B cell (primary cell): Measurements from ENCODE around the gene MARCKS. TPM values are rescaled to one million over a fixed set of nuclear protein-coding genes. Genes with fewer than 3 reads are reported as not detected.

Experiments used
- ATAC-seq: fragments of 200-7000 bp; cut with Tn5 transposase; one replicate; pipeline ENCODE4 v1.10.0; 2021; ENCODE audit warnings: low read depth, mild to moderate bottlenecking, moderate number of reproducible peaks, moderate library complexity
- CTCF ChIA-PET: fragments of 350-600 bp; sonication (Branson Sonifier 250); formaldehyde crosslinking; loops from one replicate; lab custom pipeline; 2021; ENCODE audit warnings: antibody characterized with exemption, inconsistent platforms; lab: Charles Lee
- POLR2A ChIA-PET: fragments of 350-600 bp; sonication (Branson Sonifier 250); formaldehyde crosslinking; loops from one replicate; lab custom pipeline; 2021; ENCODE audit warnings: antibody characterized with exemption; lab: Charles Lee
- DNase-seq: peaks from one replicate; pipeline ENCODE4 v3.0.0; 2013
- H2AFZ ChIP-seq: 2 replicates; pipeline ENCODE4 v1.6.1; 2012; ENCODE audit warnings: mild to moderate bottlenecking, low read depth, low read length; ENCODE audit not compliant: insufficient read depth, poor library complexity, severe bottlenecking
- H3K27ac ChIP-seq, 2 donors: 1 replicate in 1 of 2; 2 replicates in 1 of 2; pipeline ENCODE4 v1.5.1; 2012 to 2013; ENCODE audit warnings: low read length in 2 of 2, mild to moderate bottlenecking in 2 of 2, moderate library complexity in 1 of 2
- H3K27me3 ChIP-seq, 4 experiments: fragments of 200-600 bp in 1 of 4; sonication (generic) in 1 of 4; replicated peaks in 1 of 4; 1 replicate in 2 of 4; 2 replicates in 2 of 4; pipeline versions ENCODE4 v1.6.1 to v1.7.0; 2013 to 2016; ENCODE audit warnings: low read length in 3 of 4, mild to moderate bottlenecking in 2 of 4, mixed read lengths in 1 of 4, moderate library complexity in 1 of 4; ENCODE audit not compliant: insufficient read depth in 4 of 4, control insufficient read depth in 3 of 4; ENCODE audit errors: control extremely low read depth in 1 of 4
- H3K36me3 ChIP-seq, 2 experiments: replicated peaks in 1 of 2; 1 replicate in 1 of 2; 2 replicates in 1 of 2; pipeline versions ENCODE4 v1.6.1 to v1.7.1; 2013; ENCODE audit warnings: low read length in 1 of 2; ENCODE audit not compliant: insufficient read depth in 2 of 2, control insufficient read depth in 1 of 2; ENCODE audit errors: control extremely low read depth in 1 of 2, extremely low read depth in 1 of 2
- H3K4me1 ChIP-seq, 2 donors: fragments of 200-600 bp in 1 of 2; sonication (generic) in 1 of 2; 1 replicate in 1 of 2; 2 replicates in 1 of 2; pipeline versions ENCODE4 v1.5.1 to v1.6.1; 2013 to 2017; ENCODE audit warnings: low read length in 2 of 2; ENCODE audit not compliant: control insufficient read depth in 2 of 2, insufficient read depth in 2 of 2
- H3K4me2 ChIP-seq: replicated peaks from 2 replicates; pipeline ENCODE3; 2012; ENCODE audit warnings: mild to moderate bottlenecking, low read depth, low read length; ENCODE audit not compliant: poor library complexity, severe bottlenecking
- H3K4me3 ChIP-seq, 5 experiments: fragments of 200-600 bp in 1 of 5; sonication (generic) in 1 of 5; 1 replicate in 3 of 5; 2 replicates in 2 of 5; pipeline versions ENCODE4 v1.5.1 to v1.7.0; 2011 to 2016; ENCODE audit warnings: low read length in 4 of 5, mild to moderate bottlenecking in 4 of 5, low read depth in 2 of 5, control low read depth in 1 of 5, moderate library complexity in 1 of 5; ENCODE audit not compliant: insufficient read depth in 1 of 5; ENCODE audit errors: control extremely low read depth in 1 of 5, extremely low read depth in 1 of 5
- H3K79me2 ChIP-seq: fragments of 200-600 bp; sonication (generic); one replicate; pipeline ENCODE4 v1.6.0; 2016; ENCODE audit warnings: low read length; ENCODE audit not compliant: control insufficient read depth, insufficient read depth
- H3K9ac ChIP-seq: fragments of 200-600 bp; sonication (generic); 2 replicates; pipeline ENCODE4 v1.6.1; 2017; ENCODE audit warnings: mild to moderate bottlenecking, low read length, moderate library complexity
- H3K9me3 ChIP-seq, 3 donors: one replicate each; pipeline versions ENCODE4 v1.6.1 to v1.7.1; 2013; ENCODE audit warnings: low read length in 2 of 3; ENCODE audit not compliant: control insufficient read depth in 2 of 3, insufficient read depth in 1 of 3; ENCODE audit errors: control extremely low read depth in 1 of 3
- H4K20me1 ChIP-seq: 2 replicates; pipeline ENCODE4 v1.6.0; 2012; ENCODE audit warnings: mild to moderate bottlenecking, low read length; ENCODE audit not compliant: insufficient read depth, control insufficient read depth, poor library complexity, severe bottlenecking
- H3K27ac Mint-ChIP-seq: one replicate; pipeline ENCODE4 v1.8.0; 2021; ENCODE audit warnings: mixed read lengths
- H3K27me3 Mint-ChIP-seq: one replicate; pipeline ENCODE4 v1.8.0; 2021; ENCODE audit warnings: mixed read lengths
- H3K4me1 Mint-ChIP-seq: one replicate; pipeline ENCODE4 v1.8.0; 2021; ENCODE audit warnings: mixed read lengths
- H3K4me3 Mint-ChIP-seq: one replicate; pipeline ENCODE4 v1.8.0; 2021; ENCODE audit warnings: mixed read lengths
- H3K9me3 Mint-ChIP-seq: one replicate; pipeline ENCODE4 v1.8.0; 2022; ENCODE audit warnings: mixed read lengths; ENCODE audit not compliant: insufficient read depth
- EZH2 ChIP-seq: IDR thresholded peaks from 2 replicates; pipeline ENCODE4 v1.6.1; 2012; ENCODE audit warnings: borderline replicate concordance, low read depth, mild to moderate bottlenecking, moderate library complexity, low read length; ENCODE audit not compliant: insufficient read depth, poor library complexity, severe bottlenecking
- WGBS: methylation state at CpG from one replicate; pipeline ENCODE4 v1.1.5; 2013; ENCODE audit warnings: missing lambda C conversion rate; ENCODE audit not compliant: insufficient coverage; 5-methylcytosine and 5-hydroxymethylcytosine counted together
- intact Hi-C: fragments of 100-400 bp; cut with micrococcal nuclease; formaldehyde crosslinking; loops from one replicate; pipeline ENCODE4 v1.10.0; 2022
- polyA minus RNA-seq: library from RNA; depleted of rRNA, polyadenylated mRNA; stranded (reverse); fragments of >200 nt; gene quantifications from 2 replicates; pipeline ENCODE4 v1.2.3, GENCODE V29; 2012
- polyA plus RNA-seq: library from polyadenylated mRNA; depleted of rRNA; stranded (reverse); fragments of >200 nt; gene quantifications from 2 replicates; pipeline ENCODE4 v1.2.3, GENCODE V29; 2012
- total RNA-seq, 2 donors: library from RNA; stranded (reverse); fragments of 120-200 nt in 1 of 2; gene quantifications; 1 replicate in 1 of 2; 2 replicates in 1 of 2; pipeline versions ENCODE4 v1.2.3 to v1.2.4, GENCODE V29; 2013 to 2022
- TF ChIP-seq, protein P1 (sequence below): fragments of 200-600 bp; IDR thresholded peaks from one replicate; pipeline ENCODE4 v1.8.0; 2022; ENCODE audit warnings: antibody characterized with exemption, mild to moderate bottlenecking

The MARCKS gene, protein sequence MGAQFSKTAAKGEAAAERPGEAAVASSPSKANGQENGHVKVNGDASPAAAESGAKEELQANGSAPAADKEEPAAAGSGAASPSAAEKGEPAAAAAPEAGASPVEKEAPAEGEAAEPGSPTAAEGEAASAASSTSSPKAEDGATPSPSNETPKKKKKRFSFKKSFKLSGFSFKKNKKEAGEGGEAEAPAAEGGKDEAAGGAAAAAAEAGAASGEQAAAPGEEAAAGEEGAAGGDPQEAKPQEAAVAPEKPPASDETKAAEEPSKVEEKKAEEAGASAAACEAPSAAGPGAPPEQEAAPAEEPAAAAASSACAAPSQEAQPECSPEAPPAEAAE
- total RNA-seq (54.4 and 58.6 TPM in 2 replicates), polyA plus RNA-seq (15.4 and 20.3 TPM in 2 replicates), polyA minus RNA-seq (55.9 and 79.8 TPM in 2 replicates)
- total RNA-seq (2013), result 53.3 TPM

DNA sequence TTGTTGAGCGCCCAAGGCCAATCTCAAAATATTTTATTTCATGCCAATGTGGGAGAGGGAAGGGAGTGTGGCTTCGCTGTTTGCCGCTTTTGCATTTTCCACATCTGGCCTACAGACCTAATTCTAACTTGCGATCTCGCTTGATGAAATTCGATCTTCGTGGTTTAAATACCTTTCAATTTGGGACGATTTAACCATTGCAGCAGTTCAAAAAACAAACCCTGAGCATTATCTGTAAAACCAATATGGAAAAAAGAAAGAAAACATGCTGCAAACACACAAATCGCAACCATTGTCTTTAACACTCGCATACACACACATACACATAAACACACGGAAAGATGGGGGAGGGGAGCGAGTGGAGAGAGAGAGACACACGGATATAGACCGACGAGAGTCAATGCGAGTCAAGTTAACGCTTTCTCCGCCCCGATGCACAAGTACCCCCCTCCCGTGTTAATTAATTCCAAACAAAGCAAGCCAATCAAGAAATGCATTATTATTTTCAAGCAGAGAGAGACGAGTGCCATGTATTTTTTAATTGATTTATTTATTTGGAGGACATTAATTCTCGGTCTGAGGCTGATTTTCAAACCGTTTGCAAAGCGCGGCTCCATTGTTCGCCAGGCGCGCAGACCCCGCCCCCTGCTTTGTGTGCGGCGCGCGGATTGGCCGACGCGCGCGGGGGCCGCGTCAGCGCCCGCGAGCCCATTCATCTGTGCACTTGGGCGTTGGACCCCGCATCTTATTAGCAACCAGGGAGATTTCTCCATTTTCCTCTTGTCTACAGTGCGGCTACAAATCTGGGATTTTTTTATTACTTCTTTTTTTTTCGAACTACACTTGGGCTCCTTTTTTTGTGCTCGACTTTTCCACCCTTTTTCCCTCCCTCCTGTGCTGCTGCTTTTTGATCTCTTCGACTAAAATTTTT, at the start of gene MARCKS:
Gene MARCKS (plus strand): TSS at position 721 of the 931 bp plus-strand sequence. CDS start 401 bp downstream, outside the sequence.
- no peak within 1 kb of the TSS for H3K27ac Mint-ChIP-seq
- no peaks in the 10 kb centered on the region for H3K27me3 ChIP-seq
- DNase-seq, result peak; percentile 90
- peak within 1 kb of the TSS; percentile 79 for H3K4me2 ChIP-seq
- peaks cover 18 to 40% of the 10 kb centered on the region in 2 donors for H3K4me1 ChIP-seq
- H3K27me3 Mint-ChIP-seq, result no peaks in the 10 kb centered on the region
- H3K4me3 Mint-ChIP-seq, result no peak within 1 kb of the TSS
- H3K79me2 ChIP-seq, result peaks cover 27% of the 10 kb centered on the region
- H4K20me1 ChIP-seq, result peaks cover 8% of the 10 kb centered on the region
- TF ChIP-seq, protein P1, sequence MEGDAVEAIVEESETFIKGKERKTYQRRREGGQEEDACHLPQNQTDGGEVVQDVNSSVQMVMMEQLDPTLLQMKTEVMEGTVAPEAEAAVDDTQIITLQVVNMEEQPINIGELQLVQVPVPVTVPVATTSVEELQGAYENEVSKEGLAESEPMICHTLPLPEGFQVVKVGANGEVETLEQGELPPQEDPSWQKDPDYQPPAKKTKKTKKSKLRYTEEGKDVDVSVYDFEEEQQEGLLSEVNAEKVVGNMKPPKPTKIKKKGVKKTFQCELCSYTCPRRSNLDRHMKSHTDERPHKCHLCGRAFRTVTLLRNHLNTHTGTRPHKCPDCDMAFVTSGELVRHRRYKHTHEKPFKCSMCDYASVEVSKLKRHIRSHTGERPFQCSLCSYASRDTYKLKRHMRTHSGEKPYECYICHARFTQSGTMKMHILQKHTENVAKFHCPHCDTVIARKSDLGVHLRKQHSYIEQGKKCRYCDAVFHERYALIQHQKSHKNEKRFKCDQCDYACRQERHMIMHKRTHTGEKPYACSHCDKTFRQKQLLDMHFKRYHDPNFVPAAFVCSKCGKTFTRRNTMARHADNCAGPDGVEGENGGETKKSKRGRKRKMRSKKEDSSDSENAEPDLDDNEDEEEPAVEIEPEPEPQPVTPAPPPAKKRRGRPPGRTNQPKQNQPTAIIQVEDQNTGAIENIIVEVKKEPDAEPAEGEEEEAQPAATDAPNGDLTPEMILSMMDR, result no peak
- no peak for TF ChIP-seq EZH2
- H2AFZ ChIP-seq, result peak within 1 kb of the TSS; percentile 69
- WGBS, result 0% methylated on average over 32 of the region's 49 CpGs
- intact Hi-C loops, result loop anchor here (5.0 kb wide), 2 partner anchors 100 to 1550 kb away; no protein-coding TSS in a partner anchor
- peak within 1 kb of the TSS; percentile 96 to 97 for H3K27ac ChIP-seq
- ChIA-PET POLR2A (no interaction called here), CTCF (interaction anchor here (1.1 to 2.3 kb wide), 4 partner anchors 51 to 549 kb away, joined by 3 to 29 read pairs (median 8); no protein-coding TSS in a partner anchor)
- H3K9ac ChIP-seq, result peak within 1 kb of the TSS; percentile 99
- peaks cover 0 to 3% (median 0%) of the 10 kb centered on the region in 3 donors for H3K9me3 ChIP-seq
- peaks cover 17% of the 10 kb centered on the region for H3K4me1 Mint-ChIP-seq
- peak within 1 kb of the TSS; percentile 83 to 100 (median 99) for H3K4me3 ChIP-seq
- peak; percentile 37 for ATAC-seq
- H3K36me3 ChIP-seq, result peaks cover 0 to 14% of the 10 kb centered on the region in 2 experiments
- no peaks in the 10 kb centered on the region for H3K9me3 Mint-ChIP-seq
